ELR (cell line): ENCODE data around the gene LBHD1.
"Not testable (repeated sequence)": the region's sequence is repeated elsewhere in the genome, so short reads cannot be mapped to it uniquely, and the experiment has no call there.

Experiments
- DNase-seq: peaks from one replicate; pipeline ENCODE4 v3.0.0-alpha.2; 2015; ENCODE audit warnings: low read depth

The LBHD1 gene

DNA sequence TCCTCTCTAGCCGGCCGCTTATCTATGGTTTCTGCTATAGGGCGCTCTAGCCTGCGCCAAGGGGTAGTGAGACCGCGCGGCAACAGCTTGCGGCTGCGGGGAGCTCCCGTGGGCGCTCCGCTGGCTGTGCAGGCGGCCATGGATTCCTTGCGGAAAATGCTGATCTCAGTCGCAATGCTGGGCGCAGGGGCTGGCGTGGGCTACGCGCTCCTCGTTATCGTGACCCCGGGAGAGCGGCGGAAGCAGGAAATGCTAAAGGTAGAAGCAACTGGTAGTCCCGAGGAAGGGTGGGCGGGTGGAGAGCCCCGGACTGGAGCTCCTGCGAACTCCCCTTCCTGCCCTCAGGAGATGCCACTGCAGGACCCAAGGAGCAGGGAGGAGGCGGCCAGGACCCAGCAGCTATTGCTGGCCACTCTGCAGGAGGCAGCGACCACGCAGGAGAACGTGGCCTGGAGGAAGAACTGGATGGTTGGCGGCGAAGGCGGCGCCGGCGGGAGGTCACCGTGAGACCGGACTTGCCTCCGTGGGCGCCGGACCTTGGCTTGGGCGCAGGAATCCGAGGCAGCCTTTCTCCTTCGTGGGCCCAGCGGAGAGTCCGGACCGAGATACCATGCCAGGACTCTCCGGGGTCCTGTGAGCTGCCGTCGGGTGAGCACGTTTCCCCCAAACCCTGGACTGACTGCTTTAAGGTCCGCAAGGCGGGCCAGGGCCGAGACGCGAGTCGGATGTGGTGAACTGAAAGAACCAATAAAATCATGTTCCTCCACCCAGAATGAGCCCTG is at the start of gene LBHD1, which contains the start of gene UQCC3:
LBHD1 (minus strand) TSS at position 660 of the 782 bp plus-strand sequence. CDS start 2,236 bp downstream, outside the sequence.
UQCC3 (plus strand) TSS at position 66 of the 782 bp plus-strand sequence; CDS start at position 139, 73 bp downstream.
- DNase-seq, result peak; percentile 89

DNA sequence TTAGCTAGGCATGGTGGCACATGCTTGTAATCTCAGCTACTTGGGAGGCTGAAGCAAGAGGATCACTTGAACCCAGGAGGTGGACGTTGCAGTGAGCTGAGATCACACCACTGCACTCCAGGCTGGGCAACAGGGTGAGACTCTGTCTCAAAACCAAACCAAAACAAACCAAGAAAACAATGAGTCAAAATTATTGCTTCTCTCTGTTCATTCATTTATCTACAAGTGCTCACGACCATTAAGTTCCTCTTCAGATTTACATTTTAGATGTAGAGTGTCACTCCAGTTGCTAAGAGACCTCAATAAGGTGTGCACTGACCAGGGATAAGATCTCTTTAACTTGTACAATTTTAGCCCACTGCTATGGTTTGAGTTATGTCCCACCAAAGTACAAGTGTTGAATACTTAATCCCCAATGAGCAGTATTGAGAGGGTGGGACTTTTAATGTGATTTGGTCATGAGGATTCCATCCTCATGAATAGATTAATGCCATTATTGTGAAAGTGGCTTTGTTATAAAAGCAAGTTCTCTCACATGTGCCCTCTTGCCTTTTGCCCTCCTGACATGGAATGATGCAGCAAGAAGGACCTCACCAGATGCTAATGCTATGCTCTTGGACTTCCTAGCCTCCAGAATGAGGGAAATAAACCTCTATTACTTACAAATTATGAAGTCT is 47.4 kb upstream of the LBHD1 start:
- DNase-seq, result no peak

GRCh38 chr11:62716816-62717215 is 44.7 kb upstream of the LBHD1 start:
- DNase-seq, result no peak

- DNase-seq, result no peak
These were observed 44.1 kb upstream of the LBHD1 start for GRCh38 chr11:62716206-62716605.

DNA sequence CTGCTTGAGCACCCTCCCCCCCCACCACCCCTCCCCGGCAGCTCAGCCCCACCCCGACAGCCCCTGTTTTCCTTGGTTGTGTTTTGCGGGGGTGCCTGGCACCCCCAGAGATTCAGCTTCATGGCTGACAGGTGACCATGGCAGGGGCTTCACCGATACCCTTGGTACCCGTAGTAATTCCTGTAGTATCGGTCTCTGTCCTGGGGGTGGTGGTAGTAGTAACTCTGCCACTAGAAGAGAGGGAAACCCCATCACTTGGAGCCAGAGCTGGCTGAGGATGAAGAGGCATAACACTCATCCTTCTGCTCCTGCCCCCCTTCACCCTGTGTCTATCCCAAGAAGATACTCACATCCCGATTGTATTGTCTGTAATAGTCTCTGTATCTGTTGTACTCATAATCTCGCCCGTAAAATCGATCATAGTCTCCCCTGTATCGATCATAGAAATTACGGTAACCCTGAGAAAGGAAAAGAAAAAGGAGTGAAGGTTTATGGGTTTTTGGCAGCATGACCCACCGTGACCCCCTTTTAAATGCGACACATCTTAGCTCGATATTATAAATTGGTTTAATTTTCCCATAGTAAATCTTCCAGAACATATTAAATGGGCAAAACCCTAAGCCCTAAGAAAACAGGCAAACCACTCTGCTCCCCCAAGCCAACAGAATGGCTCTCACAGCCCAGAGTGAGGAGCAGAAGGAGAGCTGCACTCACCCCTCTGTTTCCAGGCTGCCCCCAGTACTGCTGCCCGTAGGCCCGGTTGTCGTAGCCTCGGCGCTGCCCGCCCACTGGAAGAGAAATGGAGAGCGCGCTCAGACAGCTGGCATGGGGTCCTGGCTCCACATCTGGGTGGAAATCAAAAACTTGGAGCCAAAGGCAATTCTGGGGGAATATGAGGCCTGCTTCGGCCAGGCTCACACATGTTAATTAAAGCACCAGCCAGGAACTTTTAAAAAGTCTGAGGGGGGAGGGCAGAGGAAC is 43.4 kb upstream of the LBHD1 start:
- DNase-seq, result no peak

- DNase-seq, result no peak
These were observed 41.3 kb upstream of the LBHD1 start for GRCh38 chr11:62713343-62713742.

- no peak for DNase-seq
These were observed 40.8 kb upstream of the LBHD1 start for GRCh38 chr11:62712861-62713260.

- DNase-seq, result no peak
These were observed 40.3 kb upstream of the LBHD1 start for GRCh38 chr11:62712276-62712812.

DNA sequence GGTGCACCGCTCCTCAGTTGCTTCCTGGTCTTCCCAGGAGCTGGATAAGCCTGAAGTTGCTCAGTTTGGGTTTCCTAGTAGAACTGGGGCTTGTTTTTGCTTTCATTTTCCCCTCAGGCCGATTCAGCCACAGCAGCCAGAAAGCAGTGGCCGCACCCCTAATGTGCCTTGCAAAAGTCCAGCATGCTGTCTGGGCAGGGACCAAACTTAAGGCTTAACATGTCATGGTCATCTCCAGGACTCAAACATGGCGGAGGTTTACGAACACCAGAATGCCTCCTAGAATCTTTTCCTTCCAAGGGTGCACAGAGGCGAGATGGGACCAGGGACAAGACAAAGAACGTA is 37.9 kb upstream of the LBHD1 start:
- DNase-seq, result peak; percentile 58

DNA sequence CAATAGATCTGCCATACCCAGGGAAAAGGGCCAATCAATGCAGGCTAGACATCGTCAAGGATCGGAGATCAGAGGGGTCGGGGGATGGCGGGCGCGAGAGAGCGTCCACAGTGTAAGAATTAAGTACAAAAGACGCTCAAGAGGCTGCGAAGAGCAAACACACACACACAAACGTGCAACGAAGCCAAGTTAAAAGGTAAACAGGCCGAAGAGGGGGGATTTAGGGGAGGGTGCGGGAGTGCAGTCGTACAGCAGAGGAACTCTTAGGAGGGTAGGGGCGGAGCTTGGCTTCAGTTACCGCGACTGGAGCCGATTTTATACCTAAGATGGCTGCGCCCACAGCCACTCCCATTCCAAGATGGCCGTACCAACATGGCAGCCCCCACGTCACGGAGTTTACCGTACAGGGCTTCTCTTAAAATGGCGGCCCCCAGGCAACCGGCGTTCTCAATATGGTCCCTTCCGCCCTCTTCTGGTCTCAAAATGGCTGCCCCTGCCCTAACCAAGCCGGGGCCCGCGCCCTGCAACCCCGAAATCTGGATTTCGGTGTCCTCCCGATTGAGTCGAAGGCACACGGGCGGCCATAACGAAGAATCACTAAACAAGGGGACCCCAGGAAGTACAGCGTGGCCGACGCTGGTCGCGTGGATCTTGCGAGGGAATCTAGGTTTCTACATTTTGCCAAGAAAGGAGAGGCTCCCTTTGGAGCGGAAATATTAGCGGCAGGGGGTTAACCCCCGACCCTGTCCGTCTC is 37.4 kb upstream of the LBHD1 start:
- peak; percentile 99 for DNase-seq

DNA sequence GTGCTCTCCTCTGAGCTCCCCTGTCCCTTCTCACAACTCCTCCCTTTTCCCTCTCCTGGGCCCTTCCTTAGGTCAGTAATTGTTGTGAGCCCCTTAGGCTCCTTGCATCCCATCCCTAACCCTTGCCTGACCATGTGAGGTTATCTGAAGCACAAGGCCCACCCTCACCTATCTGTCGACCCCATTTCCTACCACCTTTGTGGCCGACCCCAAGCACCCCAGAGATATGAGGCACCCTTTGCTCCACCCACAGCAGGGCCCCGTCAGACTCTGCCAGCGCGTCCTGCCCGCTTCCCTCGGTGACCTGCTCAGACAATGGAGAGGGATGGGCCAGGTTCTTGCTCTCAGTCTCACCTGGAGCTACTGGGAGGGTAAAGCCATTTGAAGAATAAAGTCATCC is 36.7 kb upstream of the LBHD1 start:
- no peak for DNase-seq

- DNase-seq, result no peak
These were observed 36.3 kb upstream of the LBHD1 start for GRCh38 chr11:62708392-62708791.

- no peak for DNase-seq
These were observed 35.3 kb upstream of the LBHD1 start, which contains the start of the genes BSCL2 and GNG3 for GRCh38 chr11:62707277-62707861. BSCL2 (minus strand) TSS chr11:62707424; CDS start chr11:62707195, 229 bp downstream. GNG3 (plus strand) TSS chr11:62707676; CDS start chr11:62708296, 620 bp downstream.

- no peak for DNase-seq
These were observed 34.8 kb upstream of the LBHD1 start for GRCh38 chr11:62706850-62707247.

- DNase-seq, result peak; percentile 96
These were observed 34.1 kb upstream of the LBHD1 start for GRCh38 chr11:62705880-62706849.

GRCh38 chr11:62705413-62705812 is 33.3 kb upstream of the LBHD1 start:
- DNase-seq, result no peak

DNA sequence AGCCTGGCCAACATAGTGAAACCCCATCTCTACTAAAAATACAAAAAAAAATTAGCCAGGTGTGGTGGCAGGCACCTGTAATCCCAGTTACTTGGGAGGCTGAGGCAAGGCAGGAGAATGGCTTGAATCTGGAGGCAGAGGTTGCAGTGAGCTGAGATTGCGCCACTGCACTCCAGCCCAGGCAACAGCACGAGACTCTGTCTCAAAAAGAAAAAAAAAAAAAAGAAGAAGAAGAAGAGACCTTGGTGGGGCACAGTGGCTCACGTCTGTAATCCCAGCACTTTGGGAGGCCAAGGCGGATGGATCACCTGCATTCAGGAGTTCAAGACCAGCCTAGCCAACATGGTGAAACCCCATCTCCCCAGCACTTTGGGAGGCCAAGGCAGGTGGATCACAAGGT is 31.9 kb upstream of the LBHD1 start:
- not testable (repeated sequence) for DNase-seq

GRCh38 chr11:62702246-62702645 is 30.2 kb upstream of the LBHD1 start:
- DNase-seq, result peak; percentile 39

- DNase-seq, result peak; percentile 83
These were observed 22.5 kb upstream of the LBHD1 start for GRCh38 chr11:62694455-62695167.
